Measurements from ENCODE around the gene TACC2. TPM values are rescaled to one million over a fixed set of nuclear protein-coding genes. Genes with fewer than 3 reads are reported as not detected.

TACC2 gene
- total RNA-seq, 1 donor from 2014 or later = 32.2 TPM

GRCh38 chr10:122281018-122281626, 292.2 kb downstream of the TACC2 start:
- Mint-ChIP-seq H3K9me3 (ENCODE audit: unreplicated experiment) (no peaks in the 10 kb centered on the region), H3K27ac (ENCODE audit: unreplicated experiment) (no peak overlapping the region), H3K4me1 (ENCODE audit: unreplicated experiment) (peaks cover 7% of the 10 kb centered on the region), H3K27me3 (ENCODE audit: unreplicated experiment) (no peaks in the 10 kb centered on the region), H3K4me3 (ENCODE audit: unreplicated experiment) (no peak overlapping the region), H3K36me3 (ENCODE audit: low read depth, unreplicated experiment) (no peaks in the 10 kb centered on the region)
- no peak for TF ChIP-seq CTCF (IDR thresholded peaks at IDR 0.05; ENCODE audit: unreplicated experiment)
- DNase-seq (ENCODE audit: low spot score) = no peak

- no peak for TF ChIP-seq CTCF (IDR thresholded peaks at IDR 0.05; ENCODE audit: unreplicated experiment)
- no peak overlapping the region for H3K27ac Mint-ChIP-seq (ENCODE audit: unreplicated experiment)
- no peaks in the 10 kb centered on the region for H3K36me3 Mint-ChIP-seq (ENCODE audit: low read depth, unreplicated experiment)
- no peaks in the 10 kb centered on the region for H3K9me3 Mint-ChIP-seq (ENCODE audit: unreplicated experiment)
- H3K27me3 Mint-ChIP-seq (ENCODE audit: unreplicated experiment) = no peaks in the 10 kb centered on the region
- no peak overlapping the region for H3K4me3 Mint-ChIP-seq (ENCODE audit: unreplicated experiment)
- H3K4me1 Mint-ChIP-seq (ENCODE audit: unreplicated experiment) = peaks cover 7% of the 10 kb centered on the region
- DNase-seq (ENCODE audit: low spot score) = no peak
Measured at GRCh38 chr10:122281751-122282150, 292.8 kb downstream of the TACC2 start.

DNA sequence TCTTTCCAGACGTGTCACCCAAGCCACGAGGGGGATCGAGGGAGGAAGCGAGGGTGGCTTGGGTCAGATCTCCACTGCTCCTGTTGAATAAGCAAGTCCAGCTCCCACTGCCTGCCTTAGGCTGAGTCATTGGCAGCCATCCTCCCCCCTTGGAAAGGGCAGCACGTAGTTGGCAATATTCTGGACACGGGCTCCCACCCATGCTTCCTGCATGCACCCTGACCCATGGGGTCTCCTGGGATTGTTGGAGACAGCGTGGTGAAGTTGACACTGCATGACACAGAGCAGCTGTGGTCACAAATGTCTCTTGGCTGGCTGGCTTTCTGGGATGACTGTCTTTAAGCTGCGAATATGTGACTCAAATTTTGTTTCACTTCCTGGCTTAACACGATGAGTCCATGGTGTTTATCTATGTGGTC, 293.3 kb downstream of the TACC2 start:
- H3K27ac Mint-ChIP-seq (ENCODE audit: unreplicated experiment) = no peak overlapping the region
- peaks cover 9% of the 10 kb centered on the region for H3K4me1 Mint-ChIP-seq (ENCODE audit: unreplicated experiment)
- TF ChIP-seq CTCF (IDR thresholded peaks at IDR 0.05; ENCODE audit: unreplicated experiment) = no peak
- no peaks in the 10 kb centered on the region for H3K36me3 Mint-ChIP-seq (ENCODE audit: low read depth, unreplicated experiment)
- H3K9me3 Mint-ChIP-seq (ENCODE audit: unreplicated experiment) = no peaks in the 10 kb centered on the region
- DNase-seq (ENCODE audit: low spot score) = no peak
- H3K27me3 Mint-ChIP-seq (ENCODE audit: unreplicated experiment) = no peaks in the 10 kb centered on the region
- no peak overlapping the region for H3K4me3 Mint-ChIP-seq (ENCODE audit: unreplicated experiment)

DNA sequence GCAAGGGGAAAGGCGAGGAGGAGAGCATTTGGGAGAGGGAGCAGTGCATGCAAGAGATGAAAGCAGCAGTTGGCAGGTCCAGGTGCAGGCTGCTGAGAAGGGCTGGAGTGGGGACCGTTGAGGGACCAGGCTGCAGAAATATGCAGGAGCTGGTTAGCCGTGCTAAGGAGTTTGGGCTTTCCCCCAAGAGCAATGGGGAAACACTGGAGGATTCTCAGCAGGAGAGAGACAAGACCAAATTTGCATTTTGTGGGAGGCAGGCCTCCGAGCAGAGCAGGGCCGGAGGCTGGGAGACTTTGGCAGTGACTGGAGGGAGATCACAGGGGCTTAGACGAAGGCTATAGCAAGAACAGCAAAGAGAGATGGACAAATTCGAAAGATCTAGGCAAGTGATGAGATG, 293.9 kb downstream of the TACC2 start:
- no peak overlapping the region for H3K4me3 Mint-ChIP-seq (ENCODE audit: unreplicated experiment)
- TF ChIP-seq CTCF (IDR thresholded peaks at IDR 0.05; ENCODE audit: unreplicated experiment) = no peak
- H3K36me3 Mint-ChIP-seq (ENCODE audit: low read depth, unreplicated experiment) = no peaks in the 10 kb centered on the region
- peaks cover 15% of the 10 kb centered on the region for H3K4me1 Mint-ChIP-seq (ENCODE audit: unreplicated experiment)
- H3K9me3 Mint-ChIP-seq (ENCODE audit: unreplicated experiment) = no peaks in the 10 kb centered on the region
- H3K27ac Mint-ChIP-seq (ENCODE audit: unreplicated experiment) = no peak overlapping the region
- no peaks in the 10 kb centered on the region for H3K27me3 Mint-ChIP-seq (ENCODE audit: unreplicated experiment)
- no peak for DNase-seq (ENCODE audit: low spot score)

DNA sequence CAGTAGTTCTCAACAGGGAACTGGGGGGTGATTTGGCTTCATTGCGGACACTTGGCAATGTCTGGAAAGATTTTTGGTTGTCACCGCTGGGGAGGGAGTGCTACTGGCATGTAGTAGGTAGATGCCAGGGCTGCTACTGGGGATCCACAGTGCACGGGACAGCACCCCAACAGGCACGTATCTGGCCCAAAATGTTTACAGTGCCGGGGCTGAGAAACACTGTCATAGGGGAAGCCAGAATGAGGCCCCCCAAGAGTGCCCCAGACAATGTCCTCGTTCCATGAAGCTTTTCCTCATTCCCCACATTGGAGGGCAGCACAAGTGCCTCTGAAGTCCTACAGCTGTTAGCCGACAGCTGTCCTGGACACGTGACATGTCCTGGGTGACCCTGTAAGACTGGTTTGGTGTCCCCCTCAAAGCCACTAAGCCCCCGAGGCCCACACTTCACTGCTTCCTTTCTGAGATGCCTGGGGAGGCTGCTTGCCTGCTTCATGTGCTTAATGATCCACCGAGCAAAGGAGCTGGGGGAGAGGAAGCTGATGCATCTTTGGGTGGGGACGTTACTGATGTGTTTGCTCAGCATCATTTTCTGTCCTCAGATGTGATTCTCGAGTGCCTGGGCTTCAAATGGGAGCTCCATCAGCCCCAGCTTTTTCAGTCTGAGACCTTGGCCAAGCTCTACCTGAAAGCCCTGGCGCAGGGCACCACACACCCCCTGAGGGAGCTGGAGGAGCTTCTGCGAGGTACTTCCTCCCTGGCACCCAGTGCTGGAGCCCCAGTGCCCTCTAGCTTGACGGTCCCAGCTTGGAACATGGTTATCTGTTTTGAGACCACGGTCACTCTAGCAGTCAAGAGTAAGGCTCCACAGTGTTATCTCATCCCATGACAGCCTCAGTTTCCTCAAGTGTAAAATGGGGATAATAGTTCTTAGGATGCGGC, 296.8 kb downstream of the TACC2 start:
- Mint-ChIP-seq H3K4me1 (ENCODE audit: unreplicated experiment) (peaks cover 15% of the 10 kb centered on the region), H3K9me3 (ENCODE audit: unreplicated experiment) (no peaks in the 10 kb centered on the region), H3K27ac (ENCODE audit: unreplicated experiment) (no peak overlapping the region), H3K36me3 (ENCODE audit: low read depth, unreplicated experiment) (no peaks in the 10 kb centered on the region), H3K27me3 (ENCODE audit: unreplicated experiment) (peaks cover 2% of the 10 kb centered on the region), H3K4me3 (ENCODE audit: unreplicated experiment) (no peak overlapping the region)
- no peak for DNase-seq (ENCODE audit: low spot score)
- no peak for TF ChIP-seq CTCF (IDR thresholded peaks at IDR 0.05; ENCODE audit: unreplicated experiment)
